GM19372 (cell line): Measurements from ENCODE around the gene PSMD13.
"Not testable (repeated sequence)": the region's sequence is repeated elsewhere in the genome, so short reads cannot be mapped to it uniquely, and the experiment has no call there.

Experiments used
- ATAC-seq: cut with Tn5 transposase; IDR thresholded peaks from one replicate; pipeline ENCODE4 v1.9.1; 2021; ENCODE audit warnings: mild to moderate bottlenecking, low read depth, moderate library complexity; ENCODE audit not compliant: unreplicated experiment

Gene PSMD13

DNA sequence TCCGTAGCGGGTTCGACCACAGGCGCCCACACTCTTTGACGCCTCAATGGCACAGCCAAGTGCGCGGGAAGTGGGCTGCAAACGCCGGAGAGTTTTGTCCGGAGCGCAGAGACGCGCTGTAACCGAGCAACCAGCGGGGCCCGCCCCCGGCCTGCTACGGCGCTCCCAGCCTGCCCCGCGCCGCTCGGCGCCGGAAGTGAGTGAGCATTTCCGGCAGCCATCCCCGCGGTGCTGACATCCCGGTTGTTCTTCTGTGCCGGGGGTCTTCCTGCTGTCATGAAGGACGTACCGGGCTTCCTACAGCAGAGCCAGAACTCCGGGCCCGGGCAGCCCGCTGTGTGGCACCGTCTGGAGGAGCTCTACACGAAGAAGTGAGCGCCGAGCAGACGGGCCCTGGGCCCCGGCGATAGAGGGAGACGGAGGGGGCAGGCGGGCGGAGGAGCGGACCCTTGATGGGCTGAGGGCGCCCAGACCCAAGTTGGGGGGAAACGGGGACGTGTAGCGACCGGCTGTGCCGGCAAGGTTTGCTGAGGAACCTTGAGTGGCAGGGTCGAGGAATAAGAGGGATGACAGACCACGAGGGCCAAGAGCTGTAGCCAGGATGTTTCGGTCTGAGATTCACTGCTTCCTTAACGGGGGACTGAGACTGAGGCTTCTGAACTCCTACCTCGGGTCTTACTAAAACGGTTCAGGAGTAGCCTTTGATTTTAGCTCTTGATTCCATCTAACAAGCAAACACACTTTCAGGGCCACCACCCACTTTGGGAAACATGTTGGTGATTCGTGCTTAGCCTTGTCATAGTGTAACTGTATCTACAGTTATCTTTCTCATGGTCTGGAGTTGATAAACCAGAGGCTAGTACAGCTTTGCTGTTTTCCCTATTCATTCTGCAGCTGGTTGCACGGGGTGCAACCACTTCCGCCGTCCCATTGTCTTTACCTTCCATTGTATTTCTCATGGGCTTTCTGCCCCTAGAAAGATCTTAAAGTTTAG, at the start of gene PSMD13:
Gene PSMD13, plus strand, starts transcription at position 203 of the 994 bp plus-strand sequence. Its CDS starts 74 bp downstream, at position 277.
- peak; percentile 77 for ATAC-seq

DNA sequence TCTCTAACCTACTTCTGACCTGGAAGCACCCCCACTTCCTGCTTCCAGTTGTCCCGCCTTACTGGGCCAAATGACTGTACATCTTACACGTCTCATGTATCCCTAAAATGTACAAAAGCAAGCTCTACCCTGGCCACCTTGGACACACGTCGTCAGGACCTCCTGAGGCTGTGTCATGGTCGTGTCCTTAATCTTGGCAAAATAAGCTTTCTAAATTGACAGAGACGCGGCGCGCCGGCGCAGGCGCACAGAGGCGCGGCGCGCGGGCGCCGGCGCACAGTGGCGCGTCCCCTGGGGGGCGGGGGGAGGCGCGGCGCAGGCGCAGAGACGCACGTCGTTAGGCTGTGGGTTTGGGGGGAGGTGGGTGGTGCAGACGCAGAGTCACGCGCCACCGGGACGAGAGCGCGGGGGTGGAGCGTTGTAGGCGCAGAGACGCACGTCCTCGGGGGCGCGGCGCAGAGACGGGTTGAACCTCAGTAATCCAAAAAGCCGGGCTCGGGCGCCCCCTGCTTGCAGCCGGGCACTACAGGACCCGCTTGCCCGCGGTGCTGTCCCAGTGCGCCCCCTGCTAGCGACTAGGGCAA, 47.5 kb upstream of the PSMD13 start:
- ATAC-seq = peak; percentile 13

DNA sequence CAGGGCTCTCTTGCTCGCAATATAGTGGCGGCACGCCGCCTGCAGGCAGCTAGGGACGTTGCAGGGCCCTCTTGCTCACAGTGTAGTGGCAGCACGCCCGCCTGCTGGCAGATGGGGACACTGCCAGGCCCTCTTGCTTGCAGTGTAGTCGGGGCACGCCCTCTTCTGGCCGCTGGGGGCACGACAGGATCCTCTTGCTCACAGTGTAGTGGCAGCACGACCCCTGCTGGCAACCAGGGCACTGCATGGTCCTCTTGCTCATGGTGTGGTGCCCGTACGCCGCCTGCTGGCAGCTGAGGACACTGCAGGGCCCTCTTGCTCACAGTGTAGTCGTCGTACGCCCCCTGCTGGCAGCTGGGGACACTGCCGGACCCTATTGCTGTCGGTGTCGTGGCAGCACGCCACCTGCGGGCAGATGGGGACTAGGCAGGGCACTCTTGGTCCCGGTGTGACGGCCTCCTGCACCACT, 46.9 kb upstream of the PSMD13 start:
- peak; percentile 65 for ATAC-seq

- ATAC-seq = not testable (repeated sequence)
These were observed 46.2 kb upstream of the PSMD13 start for GRCh38 chr11:190546-190945.

- ATAC-seq = not testable (repeated sequence)
These were observed 45.0 kb upstream of the PSMD13 start for GRCh38 chr11:191490-192478.

DNA sequence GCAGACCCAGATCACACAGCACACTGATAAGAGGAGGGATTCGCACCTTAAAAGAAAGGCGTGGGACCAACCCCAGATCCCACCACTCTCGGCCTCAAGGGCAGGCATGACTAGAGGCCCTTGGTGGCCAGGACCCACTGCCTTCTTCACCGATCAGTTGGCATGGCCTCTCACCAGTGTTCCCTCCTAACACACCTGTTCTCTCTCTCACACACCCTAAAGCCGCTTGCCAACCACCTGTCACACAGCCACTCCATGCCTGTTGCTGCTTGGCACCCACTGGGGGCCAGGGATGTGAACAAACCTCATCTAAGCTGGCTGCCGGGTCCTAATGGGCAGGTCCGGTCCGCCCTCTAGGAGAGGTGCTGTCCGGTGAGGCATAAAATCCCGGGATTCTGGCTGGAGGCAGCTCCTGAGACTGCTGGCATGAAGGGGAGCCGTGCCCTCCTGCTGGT, 44.1 kb upstream of the PSMD13 start, which contains the start of gene SCGB1C1:
Gene SCGB1C1, plus strand, starts transcription at position 405 of the 455 bp plus-strand sequence. Its CDS starts 22 bp downstream, at position 427.
- not testable (repeated sequence) for ATAC-seq

DNA sequence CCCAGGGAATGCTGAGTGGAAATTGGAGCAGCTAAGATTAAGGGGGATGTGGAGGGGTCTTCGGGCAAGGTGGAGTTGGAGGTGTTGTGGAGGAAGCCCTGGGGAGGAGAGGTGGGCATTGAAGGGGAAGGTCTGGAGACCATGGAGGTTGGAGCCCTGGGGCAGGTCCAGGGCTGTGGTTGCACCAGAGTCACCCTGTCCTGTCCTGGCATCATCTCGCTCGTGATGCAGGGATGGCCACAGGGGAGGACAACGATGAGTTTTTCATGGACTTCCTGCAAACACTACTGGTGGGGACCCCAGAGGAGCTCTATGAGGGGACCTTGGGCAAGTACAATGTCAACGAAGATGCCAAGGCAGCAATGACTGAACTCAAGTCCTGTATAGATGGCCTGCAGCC, 43.3 kb upstream of the PSMD13 start:
- not testable (repeated sequence) for ATAC-seq

- ATAC-seq = no peak
These were observed 39.7 kb upstream of the PSMD13 start for GRCh38 chr11:196786-197731.

DNA sequence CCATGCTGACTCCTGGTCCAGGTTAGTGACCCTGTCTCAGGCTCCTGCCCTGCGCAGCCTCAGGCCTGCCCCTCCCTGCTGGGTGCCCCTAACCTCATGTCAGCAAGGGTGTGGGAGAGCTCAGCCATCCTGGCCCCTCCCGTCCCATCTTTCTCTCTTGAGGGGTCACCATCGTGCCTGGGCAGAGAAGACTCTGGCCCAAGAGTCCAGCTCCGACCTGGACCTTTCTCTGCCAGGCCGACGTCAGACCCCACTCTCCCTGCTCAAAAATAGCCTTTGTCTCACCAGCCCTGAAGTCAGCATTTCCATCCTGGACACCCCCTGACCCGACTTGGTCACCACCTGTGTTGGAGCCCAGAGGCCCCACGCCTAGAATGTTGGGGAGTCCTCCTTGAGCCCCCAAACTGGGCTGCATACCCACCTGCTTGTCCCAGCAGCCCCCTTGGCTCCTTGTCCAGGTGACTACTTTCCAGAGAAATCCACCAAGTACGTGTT, 39.0 kb upstream of the PSMD13 start:
- ATAC-seq = no peak

DNA sequence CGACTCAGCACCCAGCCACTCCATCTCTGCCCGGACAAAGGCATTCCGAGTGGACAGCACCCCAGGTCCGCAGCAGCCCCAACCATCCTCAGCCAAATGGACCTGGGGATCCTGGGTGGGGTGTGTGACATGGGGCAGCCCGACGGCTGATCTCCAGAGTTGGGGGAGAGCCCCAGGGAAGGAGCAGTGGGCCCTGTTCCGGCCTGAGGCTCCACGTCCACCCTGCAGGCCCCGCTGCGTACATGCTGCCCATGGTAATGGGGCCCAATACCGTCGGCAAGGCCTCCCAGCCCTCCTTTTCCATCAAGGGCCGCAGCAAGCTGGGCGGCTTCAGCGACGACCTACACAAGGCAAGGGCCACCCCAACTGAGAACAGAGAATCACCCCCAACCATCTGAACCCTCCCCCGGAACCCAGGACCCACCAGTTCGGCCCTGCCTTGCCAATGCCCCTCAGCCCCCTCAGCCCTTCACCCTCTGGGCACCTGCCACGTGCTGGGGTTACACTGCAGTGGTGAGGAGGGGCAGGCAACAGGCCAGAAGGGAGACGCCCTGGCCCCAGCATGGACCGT, 38.5 kb upstream of the PSMD13 start:
- no peak for ATAC-seq

GRCh38 chr11:199004-199581, 37.7 kb upstream of the PSMD13 start:
- no peak for ATAC-seq

GRCh38 chr11:199782-200181, 37.0 kb upstream of the PSMD13 start:
- ATAC-seq = no peak

- no peak for ATAC-seq
These were observed 36.4 kb upstream of the PSMD13 start for GRCh38 chr11:200224-201003.

DNA sequence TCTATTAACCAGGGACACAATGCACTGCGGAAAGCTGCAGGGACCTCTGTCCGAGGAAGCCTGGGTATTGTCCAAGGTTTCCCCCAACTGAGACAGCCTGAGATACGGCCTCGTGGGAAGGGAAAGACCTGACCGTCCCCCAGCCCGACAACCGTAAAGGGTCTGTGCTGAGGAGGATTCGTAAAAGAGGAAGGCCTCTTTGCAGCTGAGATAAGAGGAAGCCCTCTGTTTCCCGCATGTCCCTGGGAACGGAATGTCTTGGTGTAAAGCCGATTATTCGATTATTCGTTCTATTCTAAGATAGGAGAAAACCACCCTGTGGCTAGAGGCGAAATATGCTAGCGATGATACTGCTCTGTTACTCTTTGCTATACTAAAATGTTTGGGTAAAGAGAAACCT, 34.8 kb upstream of the PSMD13 start:
- ATAC-seq = no peak

DNA sequence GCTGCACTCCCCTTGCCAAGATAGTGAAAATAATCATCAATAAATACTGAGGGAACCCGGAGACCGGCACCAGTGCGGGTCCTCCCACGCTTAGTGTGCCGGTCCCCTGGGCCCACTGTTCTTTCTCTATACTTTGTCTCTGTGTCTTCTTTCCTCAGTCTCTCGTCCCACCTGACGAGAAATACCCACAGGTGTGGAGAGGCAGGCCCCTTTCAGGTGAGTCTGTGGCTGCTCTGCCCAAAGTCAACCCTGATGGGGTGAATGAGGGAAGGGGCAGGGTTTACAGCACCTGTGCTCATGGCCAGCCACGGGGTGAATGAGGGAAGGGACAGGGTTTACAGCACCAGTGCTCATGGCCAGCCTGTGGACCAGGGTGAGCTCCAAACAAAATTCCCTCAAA, 34.3 kb upstream of the PSMD13 start:
- ATAC-seq = no peak

GRCh38 chr11:203056-203944, 33.5 kb upstream of the PSMD13 start:
- ATAC-seq = no peak
